ENCODE data around the gene FGF18. TPM values are rescaled to one million over a fixed set of nuclear protein-coding genes. Genes with fewer than 3 reads are reported as not detected.
A peak's percentile ranks its signal among the peaks of the same experiment; 100 is the strongest.

The FGF18 gene
- total RNA-seq, 1 donor, result 0.54 TPM

DNA sequence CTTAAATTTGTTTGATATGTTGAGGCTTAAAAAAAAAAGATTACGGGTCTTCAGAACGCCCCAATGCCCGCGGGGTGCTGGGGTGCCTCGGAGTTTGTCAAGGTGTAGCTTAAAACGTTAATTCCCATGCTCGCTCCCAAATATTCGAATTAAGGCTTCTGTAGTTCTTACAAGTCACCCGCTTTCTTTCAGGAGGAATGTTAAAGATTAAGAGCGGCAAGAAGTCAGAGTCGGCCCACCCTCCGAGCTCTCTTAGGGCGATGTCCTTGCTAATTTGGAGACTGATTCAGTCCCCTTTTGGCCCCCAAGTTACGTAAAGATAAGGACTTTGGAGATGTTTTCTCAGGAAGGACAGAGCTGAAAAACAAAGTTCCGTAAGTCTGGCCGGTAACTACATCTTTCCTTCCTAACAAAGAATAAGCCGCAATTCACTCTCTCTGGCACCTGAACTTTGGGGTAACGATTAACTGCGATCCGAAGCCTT lies 32.5 kb upstream of the FGF18 start:
- no peak for DNase-seq (ENCODE audit: low read depth)

GRCh38 chr5:171387345-171387969 lies 32.0 kb upstream of the FGF18 start, which contains the start of gene NPM1:
Gene NPM1 (plus strand): TSS chr5:171387849. CDS start chr5:171387949, 100 bp downstream.
- TF ChIP-seq CTCF (IDR thresholded peaks at IDR 0.05; ENCODE audit: insufficient read depth, low read length), result no peak

More for the DNA sequence above, 32.5 kb upstream of the FGF18 start:
- TF ChIP-seq CTCF (IDR thresholded peaks at IDR 0.05; ENCODE audit: insufficient read depth, low read length), result no peak
- H3K4me3 ChIP-seq (ENCODE audit: low read depth, low read length), result peak overlapping the region; percentile 93

DNA sequence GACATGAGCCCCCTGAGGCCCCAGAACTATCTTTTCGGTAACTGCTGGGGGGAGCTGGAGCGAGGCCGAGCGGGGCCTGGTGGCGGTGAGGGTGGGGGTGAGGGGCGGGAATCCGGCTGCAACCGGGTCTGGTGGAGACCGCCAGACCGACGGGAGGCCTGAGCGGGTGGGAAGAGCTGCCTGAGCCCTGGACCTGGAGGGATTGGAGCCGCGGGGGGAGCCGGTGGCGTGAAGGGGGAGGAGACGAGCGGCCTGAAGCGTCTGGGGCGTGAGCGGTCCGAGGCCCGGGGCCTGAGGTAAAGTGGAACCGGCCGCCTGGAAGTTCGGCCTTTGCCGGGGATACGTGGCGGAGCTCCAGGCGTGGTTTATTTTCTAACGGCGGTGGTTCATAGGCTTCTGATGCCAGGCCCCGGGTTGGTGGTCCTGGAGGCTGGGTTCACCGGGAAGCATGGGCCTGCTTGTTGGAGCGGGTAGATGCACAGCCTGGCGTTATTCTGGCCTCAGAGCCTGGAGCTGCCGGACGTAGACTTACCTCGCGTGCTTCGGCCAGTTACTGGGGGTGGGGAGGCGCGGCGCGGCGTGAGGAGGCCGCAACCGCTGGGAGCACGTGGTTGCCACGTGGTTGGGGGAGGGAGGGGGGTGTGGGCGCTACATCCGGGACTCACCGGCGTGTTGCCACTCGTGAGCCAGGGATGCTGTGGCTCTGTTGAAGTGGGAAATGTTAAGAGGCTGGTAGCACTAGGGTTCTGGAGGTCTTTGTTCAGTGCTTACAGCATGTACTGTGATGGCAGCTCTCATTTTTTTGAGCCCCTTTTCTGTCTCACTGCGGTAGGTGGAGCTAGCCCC lies 31.3 kb upstream of the FGF18 start:
- no peak for TF ChIP-seq CTCF (IDR thresholded peaks at IDR 0.05; ENCODE audit: insufficient read depth, low read length)
- H3K4me3 ChIP-seq (ENCODE audit: low read depth, low read length), result peak overlapping the region; percentile 93
- DNase-seq (ENCODE audit: low read depth), result peak; percentile 73

More at GRCh38 chr5:171387345-171387969, 32.0 kb upstream of the FGF18 start, which contains the start of gene NPM1:
- H3K4me3 ChIP-seq (ENCODE audit: low read depth, low read length), result peak within 1 kb of the TSS; percentile 93
- peak; percentile 98 for DNase-seq (ENCODE audit: low read depth)

GRCh38 chr5:171388816-171389168 lies 30.7 kb upstream of the FGF18 start:
- no peak for TF ChIP-seq CTCF (IDR thresholded peaks at IDR 0.05; ENCODE audit: insufficient read depth, low read length)
- DNase-seq (ENCODE audit: low read depth), result no peak
- H3K4me3 ChIP-seq (ENCODE audit: low read depth, low read length), result peak overlapping the region; percentile 93

DNA sequence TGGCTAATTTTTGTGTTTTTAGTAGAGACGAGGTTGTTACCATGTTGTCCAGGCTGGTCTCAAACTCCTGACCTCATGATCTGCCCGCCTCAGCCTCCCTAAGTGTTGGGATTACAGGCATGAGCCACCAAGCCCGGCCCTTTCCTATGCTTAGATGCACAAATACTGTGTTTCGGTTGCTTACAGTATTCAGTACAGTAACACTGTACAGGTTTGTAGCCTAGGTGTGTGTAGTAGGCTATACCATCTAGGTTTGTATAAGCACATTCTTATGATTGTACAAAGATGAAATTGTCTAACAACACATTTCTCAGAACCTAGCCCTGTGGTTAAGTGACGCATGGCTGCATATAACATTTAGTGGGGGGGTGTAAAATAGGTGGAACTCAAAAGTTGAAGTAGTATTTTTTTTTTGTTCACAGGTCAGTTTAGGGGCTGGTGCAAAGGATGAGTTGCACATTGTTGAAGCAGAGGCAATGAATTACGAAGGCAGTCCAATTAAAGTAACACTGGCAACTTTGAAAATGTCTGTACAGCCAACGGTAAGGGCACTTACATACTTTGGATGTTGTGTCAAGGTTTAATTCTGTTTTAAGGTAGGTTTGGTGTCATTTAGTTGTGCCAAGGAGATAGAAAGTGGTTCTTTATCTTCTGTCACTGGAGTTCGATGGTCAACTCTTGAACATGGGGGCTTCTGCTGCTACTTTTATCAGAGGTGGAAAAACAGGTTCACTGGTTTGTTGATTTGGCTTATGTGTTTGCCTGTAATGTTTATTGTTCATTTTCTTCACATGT lies 28.4 kb upstream of the FGF18 start:
- no peak for TF ChIP-seq CTCF (IDR thresholded peaks at IDR 0.05; ENCODE audit: insufficient read depth, low read length)
- no peak for DNase-seq (ENCODE audit: low read depth)
- H3K4me3 ChIP-seq (ENCODE audit: low read depth, low read length), result peak overlapping the region; percentile 46

GRCh38 chr5:171391996-171392577 lies 27.4 kb upstream of the FGF18 start:
- H3K4me3 ChIP-seq (ENCODE audit: low read depth, low read length), result no peak overlapping the region
- no peak for DNase-seq (ENCODE audit: low read depth)
- TF ChIP-seq CTCF (IDR thresholded peaks at IDR 0.05; ENCODE audit: insufficient read depth, low read length), result no peak

Data from fibroblast of the aortic adventitia (primary cell).